Left renal cortex interstitium (tissue), 4 donors: ENCODE data around the gene SMARCA4. TPM values are rescaled to one million over a fixed set of nuclear protein-coding genes. Genes with fewer than 3 reads are reported as not detected.

Experiments used
- DNase-seq, 4 donors: peaks; one replicate each; pipeline ENCODE4 v3.0.0-alpha.2; 2013; ENCODE audit warnings: low read depth in 4 of 4, low spot score in 2 of 4, missing footprints in 1 of 4
- polyA plus RNA-seq, 4 donors: library from polyadenylated mRNA; unstranded; fragments of 120-200 nt; gene quantifications; one replicate each; pipeline ENCODE4 v1.2.1, GENCODE V29; 2013; ENCODE audit not compliant: insufficient read length in 4 of 4

SMARCA4 gene
- 100 to 1,000 TPM; 131 to 167 (median 163) TPM for polyA plus RNA-seq

- peak; percentile 90 to 97 (median 94) for DNase-seq
These were observed at the start of gene SMARCA4 for GRCh38 chr19:10960314-10961072. SMARCA4 (plus strand) TSS chr19:10961030; CDS start chr19:10984152, 23,122 bp downstream.

GRCh38 chr19:10911579-10912363, 49.1 kb upstream of the SMARCA4 start:
- no peak for DNase-seq

DNA sequence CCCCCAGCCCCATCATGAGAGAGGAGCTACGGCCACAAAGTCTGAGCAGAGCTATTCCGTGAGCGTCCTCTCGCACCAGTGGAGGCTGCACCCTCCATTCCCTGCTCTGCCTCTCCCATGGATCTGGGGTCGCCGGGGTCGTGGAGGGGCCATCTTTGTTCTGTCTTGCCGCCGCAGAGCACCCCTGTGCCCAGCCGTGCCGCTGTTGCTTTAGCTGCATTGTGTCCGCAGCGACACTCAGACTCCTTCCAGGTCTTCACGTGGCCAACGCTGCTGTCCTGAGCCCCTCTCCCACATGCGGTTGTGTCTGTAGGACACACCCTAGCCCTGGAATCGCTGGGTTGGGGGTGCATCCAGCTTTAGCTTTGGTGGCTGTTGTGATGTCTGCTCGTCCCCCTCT, 48.2 kb upstream of the SMARCA4 start:
- no peak for DNase-seq

DNA sequence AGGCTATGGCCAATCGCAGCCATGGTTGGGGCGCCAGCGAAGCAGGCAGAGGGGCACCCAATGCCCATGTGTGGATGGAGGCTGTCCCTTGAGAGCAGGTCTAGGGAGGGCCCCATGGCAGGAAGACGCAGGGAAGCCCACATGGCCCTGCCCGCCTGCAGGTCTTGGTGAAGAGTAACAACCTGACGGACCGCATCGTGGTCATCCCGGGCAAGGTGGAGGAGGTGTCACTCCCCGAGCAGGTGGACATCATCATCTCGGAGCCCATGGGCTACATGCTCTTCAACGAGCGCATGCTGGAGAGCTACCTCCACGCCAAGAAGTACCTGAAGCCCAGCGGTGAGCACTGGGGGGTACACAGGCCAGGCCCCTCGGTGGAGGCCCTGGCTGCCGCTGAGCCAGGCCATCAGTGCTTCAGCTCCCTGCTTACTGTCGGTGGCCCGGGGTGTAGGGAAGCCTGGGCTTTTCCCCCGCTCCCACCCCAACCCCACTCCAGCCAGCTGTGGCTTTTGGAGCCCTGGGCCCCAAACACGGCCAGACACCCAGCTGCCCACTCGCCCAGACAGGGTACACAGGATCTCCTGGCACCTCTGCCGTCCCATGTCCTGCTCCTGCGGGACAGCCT, 47.0 kb upstream of the SMARCA4 start:
- DNase-seq: no peak

- DNase-seq: no peak
These were observed 45.4 kb upstream of the SMARCA4 start for GRCh38 chr19:10915130-10916091.

- DNase-seq: no peak
These were observed 44.2 kb upstream of the SMARCA4 start for GRCh38 chr19:10916602-10917001.

DNA sequence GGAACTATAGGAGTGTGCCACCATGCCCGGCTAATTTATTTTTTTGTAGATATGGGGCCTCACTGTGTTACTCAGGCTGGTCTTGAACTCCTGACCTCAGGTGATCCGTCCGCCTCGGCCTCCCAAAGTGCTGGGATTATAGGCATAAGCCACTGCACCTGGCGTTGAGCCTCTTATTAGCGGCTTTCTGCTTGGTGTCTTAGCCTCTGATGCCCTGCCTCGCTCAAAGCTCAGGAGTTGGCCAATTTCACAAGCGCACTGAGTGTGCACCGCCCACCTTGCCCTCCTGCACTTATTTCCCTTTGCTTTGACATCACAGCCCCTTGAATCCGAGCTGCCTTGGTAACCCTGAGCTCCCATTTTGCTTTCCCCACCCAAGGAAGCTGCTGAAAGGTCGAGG, 42.5 kb upstream of the SMARCA4 start:
- DNase-seq: no peak

GRCh38 chr19:10919352-10920287, 41.2 kb upstream of the SMARCA4 start:
- no peak for DNase-seq

- no peak for DNase-seq
These were observed 40.6 kb upstream of the SMARCA4 start for GRCh38 chr19:10920288-10920655.

- DNase-seq: no peak
These were observed 40.0 kb upstream of the SMARCA4 start for GRCh38 chr19:10920781-10921180.

DNA sequence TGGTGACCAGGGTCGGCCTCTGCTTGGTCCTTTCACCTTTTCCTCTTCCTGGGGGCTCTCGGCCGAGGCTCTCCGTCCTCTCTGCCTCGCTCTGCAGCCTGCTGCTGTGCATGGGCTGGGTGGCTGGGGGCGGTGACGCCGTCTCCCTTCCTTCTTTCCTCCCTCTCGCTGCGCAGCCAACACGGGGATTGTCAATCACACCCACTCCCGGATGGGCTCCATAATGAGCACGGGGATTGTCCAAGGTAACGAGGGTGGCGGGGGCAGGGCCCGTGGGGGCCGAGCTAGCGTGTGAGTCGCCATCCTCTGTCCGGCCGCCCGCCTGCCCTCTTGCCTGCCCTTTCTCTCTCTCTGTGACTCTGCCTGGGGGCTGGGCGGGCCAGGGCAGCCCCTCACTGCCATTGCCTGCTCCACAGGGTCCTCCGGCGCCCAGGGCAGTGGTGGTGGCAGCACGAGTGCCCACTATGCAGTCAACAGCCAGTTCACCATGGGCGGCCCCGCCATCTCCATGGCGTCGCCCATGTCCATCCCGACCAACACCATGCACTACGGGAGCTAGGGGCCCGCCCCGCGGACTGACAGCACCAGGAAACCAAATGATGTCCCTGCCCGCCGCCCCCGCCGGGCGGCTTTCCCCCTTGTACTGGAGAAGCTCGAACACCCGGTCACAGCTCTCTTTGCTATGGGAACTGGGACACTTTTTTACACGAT, 39.5 kb upstream of the SMARCA4 start:
- DNase-seq: no peak

DNA sequence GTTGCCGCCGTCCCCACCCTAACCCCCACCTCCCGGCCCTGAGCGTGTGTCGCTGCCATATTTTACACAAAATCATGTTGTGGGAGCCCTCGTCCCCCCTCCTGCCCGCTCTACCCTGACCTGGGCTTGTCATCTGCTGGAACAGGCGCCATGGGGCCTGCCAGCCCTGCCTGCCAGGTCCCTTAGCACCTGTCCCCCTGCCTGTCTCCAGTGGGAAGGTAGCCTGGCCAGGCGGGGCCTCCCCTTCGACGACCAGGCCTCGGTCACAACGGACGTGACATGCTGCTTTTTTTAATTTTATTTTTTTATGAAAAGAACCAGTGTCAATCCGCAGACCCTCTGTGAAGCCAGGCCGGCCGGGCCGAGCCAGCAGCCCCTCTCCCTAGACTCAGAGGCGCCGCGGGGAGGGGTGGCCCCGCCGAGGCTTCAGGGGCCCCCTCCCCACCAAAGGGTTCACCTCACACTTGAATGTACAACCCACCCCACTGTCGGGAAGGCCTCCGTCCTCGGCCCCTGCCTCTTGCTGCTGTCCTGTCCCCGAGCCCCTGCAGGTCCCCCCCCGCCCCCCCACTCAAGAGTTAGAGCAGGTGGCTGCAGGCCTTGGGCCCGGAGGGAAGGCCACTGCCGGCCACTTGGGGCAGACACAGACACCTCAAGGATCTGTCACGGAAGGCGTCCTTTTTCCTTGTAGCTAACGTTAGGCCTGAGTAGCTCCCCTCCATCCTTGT, 38.8 kb upstream of the SMARCA4 start:
- DNase-seq: no peak

DNA sequence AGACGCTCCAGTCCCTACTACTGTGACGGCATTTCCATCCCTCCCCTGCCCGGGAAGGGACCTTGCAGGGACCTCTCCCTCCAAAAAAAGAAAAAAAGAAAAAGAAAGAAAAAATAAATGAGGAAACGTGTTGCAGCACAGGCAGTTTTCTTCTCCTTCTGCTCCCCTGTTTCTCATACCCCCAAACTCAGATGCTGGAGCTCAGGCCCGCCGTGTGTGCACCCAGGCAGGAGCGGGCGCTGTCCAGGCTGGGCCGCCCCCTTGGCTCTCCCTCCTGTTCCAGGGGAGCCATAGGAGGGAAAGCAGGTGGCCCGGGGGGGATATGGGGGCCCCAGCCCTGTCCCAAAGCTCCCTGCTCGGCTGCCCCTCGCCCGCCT, 38.2 kb upstream of the SMARCA4 start:
- DNase-seq: no peak

DNA sequence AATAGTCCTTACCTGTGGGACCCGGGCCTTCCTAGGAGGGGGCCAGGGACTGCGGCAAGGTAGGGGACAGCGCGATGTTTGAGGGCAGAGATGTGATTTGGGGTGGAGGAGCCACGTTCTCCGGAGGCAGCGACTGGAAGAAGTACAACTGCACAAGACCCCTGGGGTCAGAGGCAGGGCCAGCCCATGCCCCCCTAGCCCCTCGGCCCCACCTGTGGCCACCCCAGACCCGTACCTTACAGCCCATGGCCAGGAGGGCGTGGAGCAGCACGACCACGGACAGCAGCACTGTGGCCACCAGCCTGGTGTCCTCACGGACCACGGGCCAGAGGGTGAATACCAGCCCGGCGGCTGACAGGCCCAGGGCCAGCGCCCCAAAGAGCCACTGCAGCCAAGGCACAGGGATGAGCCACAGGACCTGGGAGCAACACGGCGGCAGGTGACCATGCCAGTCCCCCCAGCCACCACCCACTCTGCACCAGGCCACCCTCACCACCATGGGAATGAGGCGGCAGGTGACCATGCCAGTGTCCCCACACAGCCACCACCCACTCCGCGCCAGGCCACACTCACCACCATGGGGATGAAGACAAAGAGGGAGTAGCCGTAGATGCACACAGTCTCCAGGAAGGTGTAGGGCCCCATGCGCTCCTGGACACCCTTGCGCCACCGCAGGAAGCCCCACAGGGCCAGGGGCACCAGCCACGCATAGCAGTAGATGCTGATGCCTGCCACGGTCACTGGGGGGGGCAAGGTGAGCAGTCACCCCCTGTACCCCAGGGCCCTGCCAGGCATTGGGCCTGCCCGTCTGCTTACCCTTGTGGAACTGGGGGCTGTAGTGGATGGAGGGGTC, 37.3 kb upstream of the SMARCA4 start:
- DNase-seq: no peak

GRCh38 chr19:10924597-10924996, 36.2 kb upstream of the SMARCA4 start:
- no peak for DNase-seq

DNA sequence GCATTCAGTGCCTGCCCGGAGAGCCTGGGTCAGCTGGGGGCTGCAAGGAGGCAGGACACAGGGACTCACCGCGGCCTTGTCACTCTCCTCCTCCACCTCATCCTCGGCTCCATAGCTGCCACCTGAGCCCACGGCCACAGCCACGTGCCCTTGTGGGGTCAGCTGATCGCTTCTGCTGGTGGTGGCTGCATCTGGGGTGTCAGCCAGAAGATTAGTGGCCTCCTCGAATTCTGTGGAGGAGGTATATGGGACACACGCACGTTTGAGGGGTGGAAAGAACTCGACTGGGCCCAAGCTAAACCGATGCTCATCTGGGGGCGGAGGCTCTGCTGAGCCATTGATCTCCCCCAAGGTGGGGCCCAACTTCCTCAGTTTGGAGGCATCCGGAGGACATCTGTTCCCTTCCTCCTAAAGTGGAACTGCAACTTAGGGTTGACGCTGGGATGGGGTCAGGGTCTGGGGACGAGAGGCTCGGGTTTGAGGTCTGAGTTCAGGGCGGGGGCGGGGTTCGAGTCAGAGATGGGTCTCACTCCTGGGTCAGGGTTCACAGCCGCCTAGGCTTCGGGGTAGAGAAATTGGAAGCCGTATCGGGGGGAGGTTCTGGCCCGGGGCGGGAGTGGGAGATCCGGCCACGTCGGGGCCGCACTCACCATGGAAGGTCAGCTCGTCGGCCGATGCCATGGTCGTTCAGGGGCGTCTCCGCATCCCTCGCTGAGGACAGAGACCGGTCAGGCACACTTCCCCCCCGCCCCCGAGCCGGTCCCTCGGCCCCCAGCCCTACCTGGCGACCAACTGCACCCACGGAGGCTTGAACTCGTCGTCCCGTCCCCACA, 32.9 kb upstream of the SMARCA4 start:
- DNase-seq: no peak
